Astrocyte of the spinal cord (primary cell): Measurements from ENCODE around the gene PIP4P1.

Source experiments
- DNase-seq: peaks from one replicate; pipeline ENCODE4 v3.0.0; 2011; ENCODE audit warnings: low read depth, low spot score
- H3K4me3 ChIP-seq: 2 replicates; pipeline ENCODE4 v1.5.1; 2011; ENCODE audit warnings: low read depth, mild to moderate bottlenecking, low read length, moderate library complexity
- in situ Hi-C: cut with HindIII; loops from 2 replicates; pipeline ENCODE4 v1.10.0; 2017; ENCODE audit warnings: low sequenced_read_pairs
- TF ChIP-seq, protein P1 (sequence below): IDR thresholded peaks from 2 replicates; pipeline ENCODE4 v1.5.1; 2012; ENCODE audit warnings: low read depth, mild to moderate bottlenecking, low read length, inconsistent platforms

PIP4P1 gene

DNA sequence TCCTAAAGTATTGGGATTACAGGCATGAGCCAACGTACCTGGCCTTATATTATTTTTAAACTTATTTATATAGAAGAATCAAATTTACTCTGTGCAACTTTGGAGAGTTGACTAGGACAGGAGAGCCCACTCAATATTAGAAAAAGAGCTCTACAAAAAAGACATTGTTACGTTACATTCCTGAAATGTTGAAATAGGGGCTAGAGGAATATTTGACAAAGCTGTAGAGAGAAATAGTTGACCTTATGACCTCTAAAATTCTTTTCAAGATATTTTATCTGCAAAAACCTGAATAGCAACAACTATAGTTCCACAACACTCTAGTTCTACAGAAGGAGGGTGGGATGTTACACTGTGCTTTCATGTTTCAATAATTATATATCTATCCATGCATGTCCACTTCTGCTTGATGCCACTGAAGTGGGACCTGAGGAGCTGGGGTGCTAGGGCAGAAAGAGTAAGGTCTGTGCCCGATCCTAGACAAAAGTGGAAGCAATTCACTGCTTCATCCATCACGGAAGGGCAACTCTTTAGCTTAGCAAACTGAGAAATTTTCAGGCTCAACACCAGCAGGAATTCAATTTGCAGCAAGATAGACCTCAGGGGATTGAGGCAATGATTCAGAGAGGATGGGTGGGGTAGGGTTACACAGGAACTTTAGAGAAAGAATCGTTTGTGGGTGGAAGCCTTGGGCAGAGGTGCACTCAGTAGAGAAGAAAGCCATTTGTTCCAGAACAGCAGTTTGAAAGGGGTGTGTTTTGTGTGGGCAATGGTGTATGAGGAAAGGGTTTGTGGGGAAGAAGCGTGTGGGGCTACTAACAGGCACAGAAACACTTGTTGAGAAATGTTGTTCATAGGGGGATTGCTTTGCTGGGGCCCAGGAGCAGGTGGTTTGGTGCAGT, 28.1 kb upstream of the PIP4P1 start:
- in situ Hi-C loops, result no loop called here
- DNase-seq, result peak; percentile 17
- no peak overlapping the region for H3K4me3 ChIP-seq
- TF ChIP-seq, protein P1, sequence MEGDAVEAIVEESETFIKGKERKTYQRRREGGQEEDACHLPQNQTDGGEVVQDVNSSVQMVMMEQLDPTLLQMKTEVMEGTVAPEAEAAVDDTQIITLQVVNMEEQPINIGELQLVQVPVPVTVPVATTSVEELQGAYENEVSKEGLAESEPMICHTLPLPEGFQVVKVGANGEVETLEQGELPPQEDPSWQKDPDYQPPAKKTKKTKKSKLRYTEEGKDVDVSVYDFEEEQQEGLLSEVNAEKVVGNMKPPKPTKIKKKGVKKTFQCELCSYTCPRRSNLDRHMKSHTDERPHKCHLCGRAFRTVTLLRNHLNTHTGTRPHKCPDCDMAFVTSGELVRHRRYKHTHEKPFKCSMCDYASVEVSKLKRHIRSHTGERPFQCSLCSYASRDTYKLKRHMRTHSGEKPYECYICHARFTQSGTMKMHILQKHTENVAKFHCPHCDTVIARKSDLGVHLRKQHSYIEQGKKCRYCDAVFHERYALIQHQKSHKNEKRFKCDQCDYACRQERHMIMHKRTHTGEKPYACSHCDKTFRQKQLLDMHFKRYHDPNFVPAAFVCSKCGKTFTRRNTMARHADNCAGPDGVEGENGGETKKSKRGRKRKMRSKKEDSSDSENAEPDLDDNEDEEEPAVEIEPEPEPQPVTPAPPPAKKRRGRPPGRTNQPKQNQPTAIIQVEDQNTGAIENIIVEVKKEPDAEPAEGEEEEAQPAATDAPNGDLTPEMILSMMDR, result no peak

DNA sequence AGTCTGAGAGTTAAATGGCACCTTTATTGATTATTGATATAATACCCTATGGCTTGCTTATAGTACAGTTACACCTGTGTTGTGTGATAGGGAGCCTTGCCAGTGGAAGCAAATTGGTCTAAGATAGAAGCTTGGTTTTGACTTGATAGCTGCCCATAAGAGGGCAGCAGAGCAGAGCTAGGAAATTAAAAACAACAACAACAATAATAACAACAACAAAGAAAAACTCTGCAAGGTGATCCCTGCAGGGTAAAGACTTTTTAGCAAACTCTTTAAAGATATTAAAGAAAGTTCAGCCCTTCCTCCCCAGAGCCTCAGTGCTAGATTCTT, 26.1 kb upstream of the PIP4P1 start:
- no peak overlapping the region for H3K4me3 ChIP-seq
- TF ChIP-seq, protein P1, result no peak
- in situ Hi-C loops, result no loop called here
- DNase-seq, result no peak

DNA sequence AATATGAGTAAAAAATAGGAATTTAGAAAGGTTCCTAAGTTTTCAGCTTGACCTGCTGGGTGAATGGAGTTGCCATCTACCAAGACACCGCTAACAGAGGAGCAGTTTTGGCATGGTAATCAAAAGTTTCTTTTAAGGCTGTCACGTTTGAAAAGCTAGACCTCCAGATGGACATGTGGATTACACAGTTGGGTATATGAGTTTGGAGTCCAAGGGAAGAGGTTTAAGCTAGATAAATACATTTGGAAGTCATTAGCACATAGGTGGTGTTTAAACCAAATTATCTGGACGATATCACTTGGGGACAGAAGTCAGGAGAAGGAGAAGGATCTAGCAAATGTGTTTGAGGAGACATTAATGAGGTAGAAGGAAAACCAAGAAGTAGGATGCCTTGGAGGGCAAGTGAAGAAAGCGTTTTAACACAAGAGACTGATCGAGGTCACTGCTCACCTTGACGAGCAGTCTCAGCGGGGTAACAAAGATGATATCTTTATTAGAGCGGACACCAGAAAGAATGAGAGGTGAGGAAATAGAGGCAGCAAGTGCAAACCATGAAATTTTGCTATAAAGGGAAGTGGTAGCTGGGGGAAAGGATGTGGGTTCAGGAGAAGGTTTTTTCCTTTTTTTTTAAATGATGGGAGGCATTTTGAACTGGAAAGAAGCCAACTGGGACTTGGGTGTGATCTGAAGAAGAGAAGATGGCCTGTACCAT, 25.6 kb upstream of the PIP4P1 start:
- DNase-seq, result no peak
- TF ChIP-seq, protein P1, result no peak
- in situ Hi-C loops, result no loop called here
- no peak overlapping the region for H3K4me3 ChIP-seq

DNA sequence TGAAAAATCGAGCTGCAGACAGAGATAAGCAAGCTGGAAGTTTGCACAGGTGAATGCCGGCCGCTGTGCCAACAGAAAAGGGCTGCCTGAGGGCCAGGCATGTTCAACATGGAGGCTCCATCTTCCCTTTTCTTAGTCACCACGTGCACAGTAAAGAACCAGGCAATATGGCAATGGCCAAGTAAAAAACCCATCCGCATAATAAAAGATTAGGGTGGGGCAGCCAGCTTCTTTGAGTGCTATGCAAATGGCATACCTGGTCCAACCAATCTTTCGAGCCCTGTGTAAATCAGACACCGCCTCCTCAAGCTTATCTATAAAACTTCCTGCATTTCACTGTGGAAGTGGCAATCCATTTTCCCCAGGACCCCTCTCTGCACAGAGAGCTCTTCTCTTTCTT, 24.7 kb upstream of the PIP4P1 start:
- in situ Hi-C loops, result no loop called here
- TF ChIP-seq, protein P1, result no peak
- no peak for DNase-seq
- no peak overlapping the region for H3K4me3 ChIP-seq

DNA sequence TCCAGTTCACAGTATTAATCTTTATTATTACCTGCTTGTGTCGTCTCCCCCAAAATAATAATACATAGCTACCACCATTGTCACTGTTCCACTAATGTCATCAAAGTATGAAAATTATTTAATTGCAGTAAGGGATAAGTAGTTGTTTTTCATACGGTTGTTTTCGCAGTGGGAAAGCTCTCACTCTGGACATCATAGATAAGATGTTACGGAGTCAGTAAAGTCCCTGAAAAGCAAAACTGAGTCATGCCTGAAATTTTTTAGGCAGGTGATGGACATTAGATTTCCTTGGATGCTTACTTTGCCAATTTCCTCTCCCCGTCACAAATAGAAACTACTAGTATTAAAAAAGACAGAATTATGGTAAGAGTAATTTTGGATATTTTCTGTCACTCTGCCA, 21.1 kb upstream of the PIP4P1 start:
- in situ Hi-C loops, result no loop called here
- no peak for DNase-seq
- TF ChIP-seq, protein P1, result no peak
- no peak overlapping the region for H3K4me3 ChIP-seq

DNA sequence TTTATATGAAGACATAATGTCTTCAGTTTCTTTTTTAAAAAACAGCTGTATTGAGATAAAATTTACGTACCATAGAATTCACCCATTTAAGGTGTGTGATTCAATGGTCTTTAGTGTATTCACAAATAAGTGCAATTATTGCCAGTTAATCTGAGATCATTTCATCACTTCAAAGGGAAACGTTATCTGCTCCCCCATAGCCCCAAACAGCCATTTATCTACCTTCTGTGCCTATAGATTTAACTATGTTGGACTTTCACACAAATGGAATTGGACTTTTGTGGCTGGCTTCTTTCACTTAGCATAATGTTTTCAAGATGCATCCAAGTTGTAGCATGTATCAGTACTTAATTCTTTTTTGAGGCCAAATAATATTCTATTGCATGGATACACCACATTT, 17.7 kb upstream of the PIP4P1 start:
- no peak for DNase-seq
- TF ChIP-seq, protein P1, result no peak
- no peak overlapping the region for H3K4me3 ChIP-seq
- in situ Hi-C loops, result no loop called here
